CD4-positive, alpha-beta T cell (primary cell): Measurements from ENCODE around the gene MAP7D3. TPM values are rescaled to one million over a fixed set of nuclear protein-coding genes. Genes with fewer than 3 reads are reported as not detected.

Experiments
- ATAC-seq: fragments of 200-7000 bp; cut with Tn5 transposase; one replicate; pipeline ENCODE4 v1.10.0; 2022; ENCODE audit warnings: mild to moderate bottlenecking; ENCODE audit not compliant: poor library complexity
- CTCF ChIA-PET: fragments of 350-600 bp; sonication (Branson Sonifier 250); formaldehyde crosslinking; loops from one replicate; lab custom pipeline; 2021; ENCODE audit warnings: antibody characterized with exemption, inconsistent platforms; lab: Charles Lee
- POLR2A ChIA-PET: fragments of 350-600 bp; sonication (Branson Sonifier 250); formaldehyde crosslinking; loops from one replicate; lab custom pipeline; 2021; ENCODE audit warnings: antibody characterized with exemption, inconsistent platforms; lab: Charles Lee
- DNase-seq, 14 experiments: peaks; one replicate each; pipeline ENCODE4 v3.0.0-alpha.2; 2013 to 2020; ENCODE audit warnings: mixed read lengths in 2 of 14
- H3K27ac ChIP-seq, 2 donors: one replicate each; pipeline versions ENCODE4 v1.5.1 to v1.7.0; 2013; ENCODE audit warnings: low read length in 2 of 2, low read depth in 1 of 2, mild to moderate bottlenecking in 1 of 2
- H3K27me3 ChIP-seq, 2 experiments: 1 replicate in 1 of 2; 2 replicates in 1 of 2; pipeline versions ENCODE4 v1.6.1 to v1.7.0; 2013; ENCODE audit warnings: low read length in 2 of 2, control low read depth in 1 of 2, mild to moderate bottlenecking in 1 of 2, moderate library complexity in 1 of 2; ENCODE audit not compliant: insufficient read depth in 2 of 2, control insufficient read depth in 1 of 2
- H3K36me3 ChIP-seq: one replicate; pipeline ENCODE4 v1.6.1; 2013; ENCODE audit warnings: low read length, control low read depth; ENCODE audit not compliant: insufficient read depth
- H3K4me1 ChIP-seq: one replicate; pipeline ENCODE4 v1.6.1; 2013; ENCODE audit warnings: low read length, control low read depth; ENCODE audit not compliant: insufficient read depth
- H3K4me3 ChIP-seq: one replicate; pipeline ENCODE4 v1.5.1; 2013; ENCODE audit warnings: mild to moderate bottlenecking, low read length, moderate library complexity
- H3K9me3 ChIP-seq, 2 experiments: 1 replicate in 1 of 2; 2 replicates in 1 of 2; pipeline versions ENCODE4 v1.6.1 to v1.7.0; 2013; ENCODE audit warnings: low read length in 2 of 2, mild to moderate bottlenecking in 2 of 2, control low read depth in 1 of 2, moderate library complexity in 1 of 2; ENCODE audit not compliant: control insufficient read depth in 1 of 2, insufficient read depth in 1 of 2
- H3K27ac Mint-ChIP-seq: one replicate; pipeline ENCODE4 v1.8.0; 2020; ENCODE audit warnings: mixed read lengths
- H3K27me3 Mint-ChIP-seq: one replicate; pipeline ENCODE4 v1.8.0; 2021; ENCODE audit warnings: mixed read lengths
- H3K36me3 Mint-ChIP-seq: one replicate; pipeline ENCODE4 v1.8.0; 2021; ENCODE audit warnings: low read depth, mixed read lengths
- H3K4me1 Mint-ChIP-seq: one replicate; pipeline ENCODE4 v1.8.0; 2021; ENCODE audit warnings: low read depth, mixed read lengths
- H3K4me3 Mint-ChIP-seq: one replicate; pipeline ENCODE4 v1.8.0; 2020; ENCODE audit warnings: mild to moderate bottlenecking, mixed read lengths
- H3K9me3 Mint-ChIP-seq: one replicate; pipeline ENCODE4 v1.8.0; 2020; ENCODE audit warnings: mixed read lengths
- CTCF ChIP-seq: fragments of 200-600 bp; IDR thresholded peaks from one replicate; pipeline ENCODE4 v1.8.0; 2022; ENCODE audit warnings: antibody characterized with exemption, mild to moderate bottlenecking
- intact Hi-C, 2 experiments: fragments of 100-400 bp; cut with DNase I in 1 of 2; cut with micrococcal nuclease in 1 of 2; formaldehyde crosslinking; loops; one replicate each; pipeline versions ENCODE4 v1.15.1 to v1.9.0; 2023 to 2025; cut with DNase I, micrococcal nuclease
- total RNA-seq, 174 experiments: library from RNA in 2 of 174; stranded (reverse) in 2 of 174; gene quantifications; one replicate each; pipeline ENCODE4 v1.2.3 and lab custom pipeline; 2021 to 2026

MAP7D3 gene
- total RNA-seq, 2 experiments from 2014 or later, result 3.2 to 3.7 TPM

GRCh38 chrX:136215559-136215958 is 35.6 kb downstream of the MAP7D3 start:
- no peak overlapping the region for H3K4me3 ChIP-seq
- no peak overlapping the region for H3K4me3 Mint-ChIP-seq
- ATAC-seq (no peak), DNase-seq (no peak)
- TF ChIP-seq CTCF, result no peak
- peaks cover 30% of the 10 kb centered on the region for H3K36me3 Mint-ChIP-seq
- no peaks in the 10 kb centered on the region for H3K9me3 ChIP-seq
- no peaks in the 10 kb centered on the region for H3K27me3 Mint-ChIP-seq
- no peaks in the 10 kb centered on the region for H3K4me1 Mint-ChIP-seq
- no peaks in the 10 kb centered on the region for H3K9me3 Mint-ChIP-seq
- H3K27ac Mint-ChIP-seq, result no peak overlapping the region
- POLR2A ChIA-PET, result no interaction called here
- no peaks in the 10 kb centered on the region for H3K4me1 ChIP-seq
- H3K27me3 ChIP-seq, result no peaks in the 10 kb centered on the region
- CTCF ChIA-PET, result no interaction called here
- H3K27ac ChIP-seq, result no peak overlapping the region
- peaks cover 26% of the 10 kb centered on the region for H3K36me3 ChIP-seq
- intact Hi-C loops, result no loop called here

GRCh38 chrX:136214551-136214950 is 36.6 kb downstream of the MAP7D3 start:
- H3K27me3 Mint-ChIP-seq, result no peaks in the 10 kb centered on the region
- Histone ChIP-seq H3K27me3 (no peaks in the 10 kb centered on the region), H3K36me3 (peaks cover 17% of the 10 kb centered on the region), H3K27ac (no peak overlapping the region), H3K9me3 (no peaks in the 10 kb centered on the region), H3K4me1 (no peaks in the 10 kb centered on the region), H3K4me3 (no peak overlapping the region)
- H3K4me3 Mint-ChIP-seq, result no peak overlapping the region
- H3K9me3 Mint-ChIP-seq, result no peaks in the 10 kb centered on the region
- CTCF ChIA-PET, result no interaction called here
- peaks cover 33% of the 10 kb centered on the region for H3K36me3 Mint-ChIP-seq
- intact Hi-C loops, result no loop called here
- no peak for DNase-seq
- POLR2A ChIA-PET, result no interaction called here
- TF ChIP-seq CTCF, result no peak
- ATAC-seq, result no peak
- no peaks in the 10 kb centered on the region for H3K4me1 Mint-ChIP-seq
- H3K27ac Mint-ChIP-seq, result no peak overlapping the region

GRCh38 chrX:136212557-136213111 is 38.6 kb downstream of the MAP7D3 start:
- no peak for TF ChIP-seq CTCF
- intact Hi-C loops, result no loop called here
- Histone ChIP-seq H3K9me3 (no peaks in the 10 kb centered on the region), H3K27me3 (no peaks in the 10 kb centered on the region), H3K36me3 (peaks cover 14% of the 10 kb centered on the region), H3K4me1 (peaks cover 6% of the 10 kb centered on the region), H3K4me3 (no peak overlapping the region), H3K27ac (no peak overlapping the region)
- Mint-ChIP-seq H3K4me1 (no peaks in the 10 kb centered on the region), H3K9me3 (no peaks in the 10 kb centered on the region), H3K4me3 (no peak overlapping the region), H3K27me3 (no peaks in the 10 kb centered on the region), H3K27ac (no peak overlapping the region), H3K36me3 (peaks cover 25% of the 10 kb centered on the region)
- CTCF ChIA-PET, result no interaction called here
- DNase-seq, result no peak
- ATAC-seq, result no peak
- POLR2A ChIA-PET, result no interaction called here
